ENCODE data around the gene ZNF385B. TPM values are rescaled to one million over a fixed set of nuclear protein-coding genes. Genes with fewer than 3 reads are reported as not detected.

Gene ZNF385B
- total RNA-seq, 1 experiment from 2014 or later: 0.33 TPM

DNA sequence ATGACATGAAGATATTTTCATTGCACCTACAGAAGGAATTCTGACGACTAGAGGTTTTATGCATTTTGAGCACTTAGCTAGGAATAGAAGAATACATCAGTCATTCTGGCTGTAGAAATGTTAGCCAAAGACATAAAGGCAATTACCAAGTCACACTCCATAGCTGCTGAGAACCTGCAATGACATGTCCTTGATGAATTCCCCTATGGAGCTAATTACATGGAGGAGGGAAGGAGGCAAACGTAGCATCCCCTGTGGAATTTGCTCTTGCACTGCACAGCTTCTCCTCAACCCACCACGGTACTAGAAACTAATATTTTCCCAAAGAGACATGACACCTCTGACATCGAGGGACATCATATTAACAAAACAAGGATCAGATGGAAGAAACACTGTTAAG is 422.8 kb downstream of the ZNF385B start:
- CTCF ChIA-PET: interaction anchor here (0.8 to 3.6 kb wide), 4 partner anchors 15 to 155 kb away, joined by 3 to 13 read pairs (median 4); no protein-coding TSS in a partner anchor
- Mint-ChIP-seq H3K4me1 (ENCODE audit: insufficient read depth, unreplicated experiment) (peaks cover 5% of the 10 kb centered on the region), H3K27ac (ENCODE audit: low read depth, unreplicated experiment) (no peak overlapping the region), H3K4me3 (ENCODE audit: unreplicated experiment) (no peak overlapping the region), H3K9me3 (ENCODE audit: unreplicated experiment) (no peaks in the 10 kb centered on the region), H3K36me3 (ENCODE audit: insufficient read depth, unreplicated experiment) (no peaks in the 10 kb centered on the region), H3K27me3 (ENCODE audit: insufficient read depth, unreplicated experiment) (no peaks in the 10 kb centered on the region)
- intact Hi-C loops (cut with micrococcal nuclease): no loop called here
- no TSS peak for BruUV-seq (replicated peaks)
- POLR2A ChIA-PET: no interaction called here
- TF ChIP-seq, protein P1, sequence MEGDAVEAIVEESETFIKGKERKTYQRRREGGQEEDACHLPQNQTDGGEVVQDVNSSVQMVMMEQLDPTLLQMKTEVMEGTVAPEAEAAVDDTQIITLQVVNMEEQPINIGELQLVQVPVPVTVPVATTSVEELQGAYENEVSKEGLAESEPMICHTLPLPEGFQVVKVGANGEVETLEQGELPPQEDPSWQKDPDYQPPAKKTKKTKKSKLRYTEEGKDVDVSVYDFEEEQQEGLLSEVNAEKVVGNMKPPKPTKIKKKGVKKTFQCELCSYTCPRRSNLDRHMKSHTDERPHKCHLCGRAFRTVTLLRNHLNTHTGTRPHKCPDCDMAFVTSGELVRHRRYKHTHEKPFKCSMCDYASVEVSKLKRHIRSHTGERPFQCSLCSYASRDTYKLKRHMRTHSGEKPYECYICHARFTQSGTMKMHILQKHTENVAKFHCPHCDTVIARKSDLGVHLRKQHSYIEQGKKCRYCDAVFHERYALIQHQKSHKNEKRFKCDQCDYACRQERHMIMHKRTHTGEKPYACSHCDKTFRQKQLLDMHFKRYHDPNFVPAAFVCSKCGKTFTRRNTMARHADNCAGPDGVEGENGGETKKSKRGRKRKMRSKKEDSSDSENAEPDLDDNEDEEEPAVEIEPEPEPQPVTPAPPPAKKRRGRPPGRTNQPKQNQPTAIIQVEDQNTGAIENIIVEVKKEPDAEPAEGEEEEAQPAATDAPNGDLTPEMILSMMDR (IDR thresholded peaks at IDR 0.05; ENCODE audit: unreplicated experiment): no peak
- no peak for DNase-seq (ENCODE audit: unreplicated experiment)

DNA sequence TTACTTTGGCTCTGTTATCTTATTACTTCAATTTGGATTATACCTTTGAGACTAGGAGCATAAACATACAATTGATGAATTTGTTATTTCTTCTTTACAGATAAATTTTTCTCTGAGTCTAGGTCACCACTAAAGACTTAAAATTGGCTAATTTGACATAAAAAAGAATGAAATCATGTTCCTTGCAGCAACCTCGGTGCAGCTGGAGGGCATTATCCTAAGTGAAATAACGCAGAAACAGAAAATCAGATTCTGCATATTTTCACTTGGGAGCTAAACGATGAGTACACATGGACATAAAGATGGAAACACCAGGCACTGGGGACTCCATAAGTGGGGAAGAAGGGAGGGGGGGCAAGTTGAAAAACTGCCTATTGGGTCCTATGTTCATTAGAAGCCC is 424.0 kb downstream of the ZNF385B start:
- no peaks in the 10 kb centered on the region for H3K36me3 Mint-ChIP-seq (ENCODE audit: insufficient read depth, unreplicated experiment)
- H3K9me3 Mint-ChIP-seq (ENCODE audit: unreplicated experiment): no peaks in the 10 kb centered on the region
- no peaks in the 10 kb centered on the region for H3K27me3 Mint-ChIP-seq (ENCODE audit: insufficient read depth, unreplicated experiment)
- POLR2A ChIA-PET: no interaction called here
- no TSS peak for BruUV-seq (replicated peaks)
- TF ChIP-seq, protein P1 (IDR thresholded peaks at IDR 0.05; ENCODE audit: unreplicated experiment): no peak
- intact Hi-C loops (cut with micrococcal nuclease): no loop called here
- CTCF ChIA-PET: interaction anchor here (0.6 to 3.6 kb wide), 2 partner anchors 15 to 328 kb away, joined by 3 to 13 read pairs; no protein-coding TSS in a partner anchor
- H3K27ac Mint-ChIP-seq (ENCODE audit: low read depth, unreplicated experiment): no peak overlapping the region
- no peak overlapping the region for H3K4me3 Mint-ChIP-seq (ENCODE audit: unreplicated experiment)
- H3K4me1 Mint-ChIP-seq (ENCODE audit: insufficient read depth, unreplicated experiment): no peaks in the 10 kb centered on the region
- DNase-seq (ENCODE audit: unreplicated experiment): no peak

DNA sequence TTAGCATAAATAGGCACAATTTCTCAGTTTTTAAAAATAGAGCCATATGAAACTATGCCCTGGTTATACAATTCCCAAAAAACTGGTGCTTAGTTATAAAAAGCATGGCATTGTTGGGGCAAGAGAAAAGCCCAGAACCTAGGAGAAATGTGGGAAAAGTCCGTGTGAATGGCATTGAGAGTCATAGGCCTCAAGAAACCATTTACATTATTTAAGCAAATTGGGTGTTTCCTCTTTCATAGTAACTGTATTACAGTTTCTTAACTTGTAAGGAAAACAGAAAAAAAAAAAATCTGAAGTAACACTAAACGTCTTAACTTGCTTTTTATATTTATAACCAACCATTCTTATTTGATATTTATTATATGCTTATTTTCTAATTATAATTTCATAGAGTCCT is 425.8 kb downstream of the ZNF385B start:
- Mint-ChIP-seq H3K27ac (ENCODE audit: low read depth, unreplicated experiment) (no peak overlapping the region), H3K27me3 (ENCODE audit: insufficient read depth, unreplicated experiment) (no peaks in the 10 kb centered on the region), H3K4me1 (ENCODE audit: insufficient read depth, unreplicated experiment) (no peaks in the 10 kb centered on the region), H3K4me3 (ENCODE audit: unreplicated experiment) (no peak overlapping the region), H3K9me3 (ENCODE audit: unreplicated experiment) (no peaks in the 10 kb centered on the region), H3K36me3 (ENCODE audit: insufficient read depth, unreplicated experiment) (no peaks in the 10 kb centered on the region)
- TF ChIP-seq, protein P1 (IDR thresholded peaks at IDR 0.05; ENCODE audit: unreplicated experiment): no peak
- no peak for DNase-seq (ENCODE audit: unreplicated experiment)
- CTCF ChIA-PET: interaction anchor here (1.0 to 1.7 kb wide), 2 partner anchors 12 to 327 kb away, joined by 4 to 12 read pairs; no protein-coding TSS in a partner anchor
- POLR2A ChIA-PET: no interaction called here
- no TSS peak for BruUV-seq (replicated peaks)
- intact Hi-C loops (cut with micrococcal nuclease): no loop called here

DNA sequence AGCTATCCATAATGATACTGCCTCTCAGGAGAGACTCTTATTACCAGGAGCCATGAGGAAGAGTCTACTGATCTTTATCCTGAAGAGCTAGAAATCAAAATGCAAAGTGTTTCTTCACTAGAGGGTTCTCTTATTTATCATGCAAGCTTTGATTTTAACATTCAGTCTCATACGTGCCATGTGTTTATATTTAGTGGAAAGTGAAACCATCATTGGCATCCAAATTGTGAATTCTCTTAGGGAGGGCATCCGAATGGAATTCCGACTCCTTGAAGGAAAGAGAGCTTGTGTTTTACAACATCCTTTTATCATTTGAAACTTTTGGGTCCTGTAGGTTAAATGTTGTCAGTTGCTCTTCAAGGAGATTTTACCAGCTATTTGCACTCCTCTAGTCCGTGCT is 426.4 kb downstream of the ZNF385B start:
- TF ChIP-seq, protein P1 (IDR thresholded peaks at IDR 0.05; ENCODE audit: unreplicated experiment): no peak
- ChIA-PET POLR2A (interaction anchor here (0.6 to 0.7 kb wide), 2 partner anchors 11 to 275 kb away, joined by 3 read pairs; no protein-coding TSS in a partner anchor), CTCF (interaction anchor here (0.6 to 1.7 kb wide), 4 partner anchors 12 to 328 kb away, joined by 3 to 12 read pairs (median 4); no protein-coding TSS in a partner anchor)
- H3K4me3 Mint-ChIP-seq (ENCODE audit: unreplicated experiment): no peak overlapping the region
- no peak for DNase-seq (ENCODE audit: unreplicated experiment)
- H3K9me3 Mint-ChIP-seq (ENCODE audit: unreplicated experiment): no peaks in the 10 kb centered on the region
- intact Hi-C loops (cut with micrococcal nuclease): no loop called here
- no peak overlapping the region for H3K27ac Mint-ChIP-seq (ENCODE audit: low read depth, unreplicated experiment)
- no TSS peak for BruUV-seq (replicated peaks)
- no peaks in the 10 kb centered on the region for H3K4me1 Mint-ChIP-seq (ENCODE audit: insufficient read depth, unreplicated experiment)
- H3K27me3 Mint-ChIP-seq (ENCODE audit: insufficient read depth, unreplicated experiment): no peaks in the 10 kb centered on the region
- no peaks in the 10 kb centered on the region for H3K36me3 Mint-ChIP-seq (ENCODE audit: insufficient read depth, unreplicated experiment)

Measured in MCF 10A (cell line).